ENCODE data around the gene ZNF746. TPM values are rescaled to one million over a fixed set of nuclear protein-coding genes. Genes with fewer than 3 reads are reported as not detected.

ZNF746 gene
- polyA plus RNA-seq, 1 donor: 13.1 TPM

GRCh38 chr7:149427893-149428292 is 69.7 kb downstream of the ZNF746 start:
- H3K9me3 ChIP-seq (ENCODE audit: control insufficient read depth, low read depth, low read length): peaks cover 9% of the 10 kb centered on the region
- no peak overlapping the region for H3K4me3 ChIP-seq (ENCODE audit: low read length)
- H3K27me3 ChIP-seq (ENCODE audit: control insufficient read depth, insufficient read depth, low read length): peaks cover 6% of the 10 kb centered on the region
- DNase-seq: no peak
- no peak overlapping the region for H3K27ac ChIP-seq (ENCODE audit: low read length)
- H3K36me3 ChIP-seq (ENCODE audit: control insufficient read depth, insufficient read depth, low read length): peaks cover 27% of the 10 kb centered on the region
- no CpG with 5 or more reads among the region's 2 CpGs for WGBS (ENCODE audit: insufficient coverage, low lambda C conversion rate)
- H3K4me1 ChIP-seq (ENCODE audit: control insufficient read depth, insufficient read depth, low read length): no peaks in the 10 kb centered on the region

GRCh38 chr7:149427096-149427680 is 70.4 kb downstream of the ZNF746 start:
- peaks cover 8% of the 10 kb centered on the region for H3K9me3 ChIP-seq (ENCODE audit: control insufficient read depth, low read depth, low read length)
- no peak overlapping the region for H3K4me3 ChIP-seq (ENCODE audit: low read length)
- H3K36me3 ChIP-seq (ENCODE audit: control insufficient read depth, insufficient read depth, low read length): peaks cover 20% of the 10 kb centered on the region
- DNase-seq: no peak
- H3K27ac ChIP-seq (ENCODE audit: low read length): no peak overlapping the region
- peaks cover 9% of the 10 kb centered on the region for H3K27me3 ChIP-seq (ENCODE audit: control insufficient read depth, insufficient read depth, low read length)
- peaks cover 3% of the 10 kb centered on the region for H3K4me1 ChIP-seq (ENCODE audit: control insufficient read depth, insufficient read depth, low read length)
- no CpG with 5 or more reads among the region's 4 CpGs for WGBS (ENCODE audit: insufficient coverage, low lambda C conversion rate)

- H3K4me1 ChIP-seq (ENCODE audit: control insufficient read depth, insufficient read depth, low read length): peaks cover 6% of the 10 kb centered on the region
- peak in 1 of 2 donors; percentile 49 for DNase-seq
- peaks cover 3% of the 10 kb centered on the region for H3K9me3 ChIP-seq (ENCODE audit: control insufficient read depth, low read depth, low read length)
- H3K36me3 ChIP-seq (ENCODE audit: control insufficient read depth, insufficient read depth, low read length): peaks cover 3% of the 10 kb centered on the region
- H3K27me3 ChIP-seq (ENCODE audit: control insufficient read depth, insufficient read depth, low read length): peaks cover 9% of the 10 kb centered on the region
- peak overlapping the region; percentile 56 for H3K4me3 ChIP-seq (ENCODE audit: low read length)
- 100% methylated on average over 1 of the region's 24 CpGs for WGBS (ENCODE audit: insufficient coverage, low lambda C conversion rate)
- no peak overlapping the region for H3K27ac ChIP-seq (ENCODE audit: low read length)
Observed at GRCh38 chr7:149423449-149424110, 74.0 kb downstream of the ZNF746 start.

GRCh38 chr7:149422914-149423301 is 74.7 kb downstream of the ZNF746 start:
- Histone ChIP-seq H3K27me3 (ENCODE audit: control insufficient read depth, insufficient read depth, low read length) (peaks cover 9% of the 10 kb centered on the region), H3K27ac (ENCODE audit: low read length) (peak overlapping the region; percentile 48), H3K4me1 (ENCODE audit: control insufficient read depth, insufficient read depth, low read length) (peaks cover 6% of the 10 kb centered on the region), H3K4me3 (ENCODE audit: low read length) (peak overlapping the region; percentile 56), H3K9me3 (ENCODE audit: control insufficient read depth, low read depth, low read length) (peaks cover 3% of the 10 kb centered on the region), H3K36me3 (ENCODE audit: control insufficient read depth, insufficient read depth, low read length) (peaks cover 3% of the 10 kb centered on the region)
- 0% methylated on average over 1 of the region's 35 CpGs for WGBS (ENCODE audit: insufficient coverage, low lambda C conversion rate)
- peak; percentile 12 to 52 for DNase-seq

Other genes with a start within 250 kb of the ZNF746 start
- gene ZNF783, start 235.6 kb downstream of the ZNF746 start, polyA plus RNA-seq: 12.1 TPM
- 10.2 TPM for gene ZNF777, start 36.7 kb downstream of the ZNF746 start, polyA plus RNA-seq

Measured in large intestine (tissue), 3 donors.